ENCODE results near the gene TNNI2. TPM values are rescaled to one million over a fixed set of nuclear protein-coding genes. Genes with fewer than 3 reads are reported as not detected.

The TNNI2 gene
- total RNA-seq, 2 experiments from 2014 or later: 2.5 to 14.3 TPM

GRCh38 chr11:1815311-1815710 is 23.5 kb upstream of the TNNI2 start:
- H3K27ac ChIP-seq (ENCODE audit: low read depth, low read length, poor library complexity, severe bottlenecking): no peak overlapping the region
- POLR2A ChIA-PET: interaction anchor here (0.6 kb wide), 1 partner anchor 103 kb away, joined by 3 read pairs; no protein-coding TSS in a partner anchor
- no peaks in the 10 kb centered on the region for H4K20me1 ChIP-seq (ENCODE audit: insufficient read depth, low read length)
- CTCF ChIA-PET (ENCODE audit: unreplicated experiment): interaction anchor here (0.7 kb wide), 1 partner anchor 964 kb away, joined by 3 read pairs; no protein-coding TSS in a partner anchor
- no peak overlapping the region for H3K4me3 ChIP-seq (ENCODE audit: low read depth, low read length, poor library complexity, severe bottlenecking)
- H3K36me3 ChIP-seq (ENCODE audit: insufficient read depth, low read length): no peaks in the 10 kb centered on the region
- TF ChIP-seq CTCF (conservative IDR thresholded peaks at IDR 0.05; ENCODE audit: low read length) (no peak), EZH2phosphoT487 (IDR thresholded peaks at IDR 0.05; ENCODE audit: borderline replicate concordance, low read depth, low read length) (no peak)
- no peaks in the 10 kb centered on the region for H3K4me1 ChIP-seq (ENCODE audit: insufficient read depth, low read length, poor library complexity, severe bottlenecking)
- no peak for DNase-seq (ENCODE audit: low spot score)
- BruUV-seq (replicated peaks): no TSS peak
- H2AFZ ChIP-seq (ENCODE audit: low read length): no peak overlapping the region
- no peaks in the 10 kb centered on the region for H3K9me2 ChIP-seq (ENCODE audit: insufficient read depth, low read length)
- intact Hi-C loops (cut with micrococcal nuclease; ENCODE audit: unreplicated experiment): no loop called here
- H3K4me2 ChIP-seq (ENCODE audit: low read length): no peak overlapping the region
- H3K9me3 ChIP-seq (ENCODE audit: low read length): no peaks in the 10 kb centered on the region
- no peaks in the 10 kb centered on the region for H3K79me2 ChIP-seq (ENCODE audit: insufficient read depth, low read depth, low read length)

GRCh38 chr11:1815751-1816150 is 23.0 kb upstream of the TNNI2 start:
- Histone ChIP-seq H3K4me3 (ENCODE audit: low read depth, low read length, poor library complexity, severe bottlenecking) (no peak overlapping the region), H3K4me2 (ENCODE audit: low read length) (no peak overlapping the region), H2AFZ (ENCODE audit: low read length) (no peak overlapping the region), H3K9me2 (ENCODE audit: insufficient read depth, low read length) (no peaks in the 10 kb centered on the region), H3K79me2 (ENCODE audit: insufficient read depth, low read depth, low read length) (no peaks in the 10 kb centered on the region), H3K36me3 (ENCODE audit: insufficient read depth, low read length) (no peaks in the 10 kb centered on the region), H4K20me1 (ENCODE audit: insufficient read depth, low read length) (no peaks in the 10 kb centered on the region), H3K4me1 (ENCODE audit: insufficient read depth, low read length, poor library complexity, severe bottlenecking) (no peaks in the 10 kb centered on the region), H3K9me3 (ENCODE audit: low read length) (no peaks in the 10 kb centered on the region), H3K27ac (ENCODE audit: low read depth, low read length, poor library complexity, severe bottlenecking) (no peak overlapping the region)
- intact Hi-C loops (cut with micrococcal nuclease; ENCODE audit: unreplicated experiment): no loop called here
- DNase-seq (ENCODE audit: low spot score): no peak
- no TSS peak for BruUV-seq (replicated peaks)
- POLR2A ChIA-PET: interaction anchor here (0.6 kb wide), 1 partner anchor 104 kb away, joined by 3 read pairs; no protein-coding TSS in a partner anchor
- CTCF ChIA-PET (ENCODE audit: unreplicated experiment): interaction anchor here (0.7 kb wide), 1 partner anchor 965 kb away, joined by 3 read pairs; no protein-coding TSS in a partner anchor
- TF ChIP-seq CTCF (conservative IDR thresholded peaks at IDR 0.05; ENCODE audit: low read length) (no peak), EZH2phosphoT487 (IDR thresholded peaks at IDR 0.05; ENCODE audit: borderline replicate concordance, low read depth, low read length) (no peak)

GRCh38 chr11:1817000-1817399 is 21.8 kb upstream of the TNNI2 start:
- CTCF ChIA-PET (ENCODE audit: unreplicated experiment): interaction anchor here (0.6 kb wide), 2 partner anchors 9 to 221 kb away, joined by 4 to 6 read pairs; no protein-coding TSS in a partner anchor
- no peaks in the 10 kb centered on the region for H3K9me2 ChIP-seq (ENCODE audit: insufficient read depth, low read length)
- TF ChIP-seq EZH2phosphoT487 (IDR thresholded peaks at IDR 0.05; ENCODE audit: borderline replicate concordance, low read depth, low read length): no peak
- TF ChIP-seq CTCF (conservative IDR thresholded peaks at IDR 0.05; ENCODE audit: low read length): no peak
- POLR2A ChIA-PET: no interaction called here
- H3K27ac ChIP-seq (ENCODE audit: low read depth, low read length, poor library complexity, severe bottlenecking): no peak overlapping the region
- H3K79me2 ChIP-seq (ENCODE audit: insufficient read depth, low read depth, low read length): no peaks in the 10 kb centered on the region
- intact Hi-C loops (cut with micrococcal nuclease; ENCODE audit: unreplicated experiment): no loop called here
- H3K36me3 ChIP-seq (ENCODE audit: insufficient read depth, low read length): no peaks in the 10 kb centered on the region
- no peak overlapping the region for H3K4me3 ChIP-seq (ENCODE audit: low read depth, low read length, poor library complexity, severe bottlenecking)
- BruUV-seq (replicated peaks): no TSS peak
- H3K4me1 ChIP-seq (ENCODE audit: insufficient read depth, low read length, poor library complexity, severe bottlenecking): no peaks in the 10 kb centered on the region
- no peak overlapping the region for H2AFZ ChIP-seq (ENCODE audit: low read length)
- H3K4me2 ChIP-seq (ENCODE audit: low read length): no peak overlapping the region
- no peaks in the 10 kb centered on the region for H3K9me3 ChIP-seq (ENCODE audit: low read length)
- no peak for DNase-seq (ENCODE audit: low spot score)
- no peaks in the 10 kb centered on the region for H4K20me1 ChIP-seq (ENCODE audit: insufficient read depth, low read length)

All from OCI-LY7 (cell line).